Measurements from ENCODE around the gene ZBTB20. TPM values are rescaled to one million over a fixed set of nuclear protein-coding genes. Genes with fewer than 3 reads are reported as not detected.

The ZBTB20 gene
- total RNA-seq, 2 donors from 2014 or later = 111 to 189 TPM

- no peaks in the 10 kb centered on the region for H3K27me3 ChIP-seq (replicated peaks; ENCODE audit: insufficient read depth)
- no peak overlapping the region for H3K27ac ChIP-seq
- WGBS = 88% methylated on average over 3 of the region's 3 CpGs
- no peak for TF ChIP-seq POLR2AphosphoS5 (IDR thresholded peaks at IDR 0.05)
- no peak for TF ChIP-seq POLR2A (IDR thresholded peaks at IDR 0.05)
- TF ChIP-seq CTCF (IDR thresholded peaks at IDR 0.05) = no peak
- peaks cover 2% of the 10 kb centered on the region for H3K4me1 ChIP-seq (replicated peaks)
- no peaks in the 10 kb centered on the region for H3K36me3 ChIP-seq
- DNase-seq (ENCODE audit: low spot score) = no peak
- H3K9me3 ChIP-seq = no peaks in the 10 kb centered on the region
- no peak overlapping the region for H3K4me3 ChIP-seq
- intact Hi-C loops (cut with DNase I) = no loop called here
Measured at GRCh38 chr3:114706591-114707232, 440.4 kb downstream of the ZBTB20 start.

- Histone ChIP-seq H3K4me3 (no peak overlapping the region), H3K36me3 (no peaks in the 10 kb centered on the region), H3K4me1 (replicated peaks) (no peaks in the 10 kb centered on the region), H3K9me3 (no peaks in the 10 kb centered on the region), H3K27me3 (replicated peaks; ENCODE audit: insufficient read depth) (no peaks in the 10 kb centered on the region), H3K27ac (no peak overlapping the region)
- no peak for TF ChIP-seq POLR2AphosphoS5 (IDR thresholded peaks at IDR 0.05)
- no peak for TF ChIP-seq CTCF (IDR thresholded peaks at IDR 0.05)
- TF ChIP-seq POLR2A (IDR thresholded peaks at IDR 0.05) = no peak
- DNase-seq (ENCODE audit: low spot score) = no peak
- intact Hi-C loops (cut with DNase I) = no loop called here
- 72% methylated on average over 1 of the region's 1 CpG for WGBS
Measured at GRCh38 chr3:114700637-114701234, 446.4 kb downstream of the ZBTB20 start.

- 75% methylated on average over 5 of the region's 5 CpGs for WGBS
- Histone ChIP-seq H3K9me3 (no peaks in the 10 kb centered on the region), H3K27ac (no peak overlapping the region), H3K36me3 (no peaks in the 10 kb centered on the region), H3K4me1 (replicated peaks) (no peaks in the 10 kb centered on the region), H3K27me3 (replicated peaks; ENCODE audit: insufficient read depth) (no peaks in the 10 kb centered on the region), H3K4me3 (no peak overlapping the region)
- TF ChIP-seq CTCF (IDR thresholded peaks at IDR 0.05) (no peak), POLR2A (IDR thresholded peaks at IDR 0.05) (no peak), POLR2AphosphoS5 (IDR thresholded peaks at IDR 0.05) (no peak)
- intact Hi-C loops (cut with DNase I) = no loop called here
- DNase-seq (ENCODE audit: low spot score) = no peak
Measured at GRCh38 chr3:114698146-114699105, 448.7 kb downstream of the ZBTB20 start.

GRCh38 chr3:114697401-114697800, 449.7 kb downstream of the ZBTB20 start:
- H3K9me3 ChIP-seq = no peaks in the 10 kb centered on the region
- no peak for DNase-seq (ENCODE audit: low spot score)
- no peaks in the 10 kb centered on the region for H3K36me3 ChIP-seq
- H3K4me3 ChIP-seq = no peak overlapping the region
- intact Hi-C loops (cut with DNase I) = no loop called here
- H3K27ac ChIP-seq = no peak overlapping the region
- no peaks in the 10 kb centered on the region for H3K4me1 ChIP-seq (replicated peaks)
- TF ChIP-seq POLR2AphosphoS5 (IDR thresholded peaks at IDR 0.05) (no peak), POLR2A (IDR thresholded peaks at IDR 0.05) (no peak), CTCF (IDR thresholded peaks at IDR 0.05) (no peak)
- H3K27me3 ChIP-seq (replicated peaks; ENCODE audit: insufficient read depth) = no peaks in the 10 kb centered on the region
- whole genome bisulfite sequencing = 74% methylated on average over 4 of the region's 4 CpGs
